ENCODE measurements around the gene ZNF385B. TPM values are rescaled to one million over a fixed set of nuclear protein-coding genes. Genes with fewer than 3 reads are reported as not detected.

ZNF385B gene
- polyA plus RNA-seq, 1 donor from 2014 or later: 0.31 TPM

DNA sequence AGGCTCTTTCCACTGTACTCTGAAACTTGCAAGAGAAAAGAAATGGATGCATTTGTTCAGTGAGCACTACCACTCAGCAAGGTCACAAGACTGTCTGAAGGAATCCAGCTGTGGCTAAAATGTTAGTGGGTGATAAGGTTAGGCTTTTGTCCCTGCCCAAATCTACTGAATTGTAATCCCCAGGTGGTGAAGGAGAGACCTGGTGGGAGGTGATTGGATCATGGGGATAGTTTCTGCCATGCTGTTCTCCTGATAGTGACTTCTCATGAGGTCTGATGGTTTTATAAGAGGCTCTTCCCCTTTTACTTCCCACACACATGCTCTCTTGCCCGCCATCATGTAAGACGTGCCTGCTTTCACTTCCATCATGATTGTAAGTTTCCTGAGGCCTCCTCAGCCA lies 68.2 kb downstream of the ZNF385B start:
- H4K20me1 ChIP-seq (ENCODE audit: insufficient read depth): no peaks in the 10 kb centered on the region
- H3K9ac ChIP-seq (ENCODE audit: low read length): no peak overlapping the region
- no peaks in the 10 kb centered on the region for H3K27me3 ChIP-seq (ENCODE audit: insufficient read depth, low read depth, low read length)
- no peak overlapping the region for H3K4me3 ChIP-seq (ENCODE audit: low read length)
- H3K79me2 ChIP-seq (replicated peaks; ENCODE audit: insufficient read depth, low read length): no peaks in the 10 kb centered on the region
- TF ChIP-seq TAF1 (IDR thresholded peaks at IDR 0.05; ENCODE audit: low read depth) (no peak), POLR2AphosphoS5 (IDR thresholded peaks at IDR 0.05) (no peak), MXI1 (conservative IDR thresholded peaks at IDR 0.05; ENCODE audit: poor library complexity, severe bottlenecking) (no peak), RAD21 (conservative IDR thresholded peaks at IDR 0.05) (no peak), SMC3 (conservative IDR thresholded peaks at IDR 0.05; ENCODE audit: poor library complexity) (no peak), EP300 (conservative IDR thresholded peaks at IDR 0.05; ENCODE audit: poor library complexity, severe bottlenecking) (no peak)
- TF ChIP-seq, protein P1, sequence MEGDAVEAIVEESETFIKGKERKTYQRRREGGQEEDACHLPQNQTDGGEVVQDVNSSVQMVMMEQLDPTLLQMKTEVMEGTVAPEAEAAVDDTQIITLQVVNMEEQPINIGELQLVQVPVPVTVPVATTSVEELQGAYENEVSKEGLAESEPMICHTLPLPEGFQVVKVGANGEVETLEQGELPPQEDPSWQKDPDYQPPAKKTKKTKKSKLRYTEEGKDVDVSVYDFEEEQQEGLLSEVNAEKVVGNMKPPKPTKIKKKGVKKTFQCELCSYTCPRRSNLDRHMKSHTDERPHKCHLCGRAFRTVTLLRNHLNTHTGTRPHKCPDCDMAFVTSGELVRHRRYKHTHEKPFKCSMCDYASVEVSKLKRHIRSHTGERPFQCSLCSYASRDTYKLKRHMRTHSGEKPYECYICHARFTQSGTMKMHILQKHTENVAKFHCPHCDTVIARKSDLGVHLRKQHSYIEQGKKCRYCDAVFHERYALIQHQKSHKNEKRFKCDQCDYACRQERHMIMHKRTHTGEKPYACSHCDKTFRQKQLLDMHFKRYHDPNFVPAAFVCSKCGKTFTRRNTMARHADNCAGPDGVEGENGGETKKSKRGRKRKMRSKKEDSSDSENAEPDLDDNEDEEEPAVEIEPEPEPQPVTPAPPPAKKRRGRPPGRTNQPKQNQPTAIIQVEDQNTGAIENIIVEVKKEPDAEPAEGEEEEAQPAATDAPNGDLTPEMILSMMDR (IDR thresholded peaks at IDR 0.05; ENCODE audit: poor library complexity, severe bottlenecking): no peak
- H3K9me3 ChIP-seq (ENCODE audit: low read length): no peaks in the 10 kb centered on the region
- H3K9me2 ChIP-seq (ENCODE audit: insufficient read depth, low read length): no peaks in the 10 kb centered on the region
- H3K4me2 ChIP-seq (ENCODE audit: low read length): no peak overlapping the region
- H3F3A ChIP-seq (ENCODE audit: insufficient read depth, low read length, poor library complexity, severe bottlenecking): no peaks in the 10 kb centered on the region
- H3K36me3 ChIP-seq (ENCODE audit: insufficient read depth, low read length): no peaks in the 10 kb centered on the region
- H2AFZ ChIP-seq (ENCODE audit: low read depth, low read length): no peak overlapping the region
- H3K27ac ChIP-seq (ENCODE audit: low read length): no peak overlapping the region

DNA sequence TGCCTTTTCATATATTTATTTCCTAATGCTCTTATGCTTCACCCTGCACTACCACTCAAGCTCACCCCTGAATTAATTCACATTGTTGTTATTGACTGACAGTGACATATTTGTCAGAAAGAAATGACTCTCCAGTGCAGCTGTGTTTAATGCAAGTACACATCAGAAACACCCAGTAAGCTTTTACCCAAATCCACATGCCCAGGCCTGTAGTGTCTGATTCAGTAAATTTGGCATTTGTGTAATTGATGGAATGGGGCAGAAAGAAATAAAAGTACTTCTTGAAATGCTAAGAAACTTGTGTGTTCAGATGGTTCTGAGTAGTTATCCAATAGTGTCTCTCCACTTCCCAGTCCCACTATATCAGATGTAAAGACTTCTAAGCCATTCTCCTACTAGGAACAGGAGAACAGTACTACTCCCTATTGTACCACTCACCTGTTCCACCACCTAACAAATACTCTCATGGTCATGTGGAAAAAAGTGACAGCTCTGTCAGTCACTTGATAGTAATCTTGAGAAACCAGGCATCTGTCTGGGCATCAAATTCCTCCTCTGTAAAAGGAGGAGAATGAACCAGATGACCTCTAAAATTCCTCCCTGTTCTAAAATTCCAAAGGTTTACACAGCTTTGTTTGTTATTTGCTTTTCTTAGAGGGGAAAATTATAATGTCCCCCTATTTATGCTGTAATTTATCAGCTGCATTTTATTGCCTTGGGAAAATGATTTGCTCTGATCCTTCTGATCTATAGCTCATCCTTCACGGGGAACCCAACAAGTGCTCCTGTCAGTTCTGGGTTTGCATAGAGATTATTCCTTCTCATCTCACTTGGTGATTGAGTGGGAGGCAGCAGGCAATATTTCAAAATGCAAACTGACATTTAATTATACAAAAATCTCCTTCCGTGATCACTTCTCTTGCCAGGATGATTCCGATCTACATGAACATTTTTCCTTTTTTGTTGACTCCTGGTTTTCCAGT lies 70.9 kb downstream of the ZNF385B start:
- no peak overlapping the region for H3K27ac ChIP-seq (ENCODE audit: low read length)
- H2AFZ ChIP-seq (ENCODE audit: low read depth, low read length): no peak overlapping the region
- H3K9me2 ChIP-seq (ENCODE audit: insufficient read depth, low read length): no peaks in the 10 kb centered on the region
- H3F3A ChIP-seq (ENCODE audit: insufficient read depth, low read length, poor library complexity, severe bottlenecking): no peaks in the 10 kb centered on the region
- H4K20me1 ChIP-seq (ENCODE audit: insufficient read depth): no peaks in the 10 kb centered on the region
- no peak overlapping the region for H3K4me3 ChIP-seq (ENCODE audit: low read length)
- H3K79me2 ChIP-seq (replicated peaks; ENCODE audit: insufficient read depth, low read length): no peaks in the 10 kb centered on the region
- H3K27me3 ChIP-seq (ENCODE audit: insufficient read depth, low read depth, low read length): no peaks in the 10 kb centered on the region
- no peak for TF ChIP-seq POLR2AphosphoS5 (IDR thresholded peaks at IDR 0.05)
- no peak for TF ChIP-seq SMC3 (conservative IDR thresholded peaks at IDR 0.05; ENCODE audit: poor library complexity)
- TF ChIP-seq, protein P2, sequence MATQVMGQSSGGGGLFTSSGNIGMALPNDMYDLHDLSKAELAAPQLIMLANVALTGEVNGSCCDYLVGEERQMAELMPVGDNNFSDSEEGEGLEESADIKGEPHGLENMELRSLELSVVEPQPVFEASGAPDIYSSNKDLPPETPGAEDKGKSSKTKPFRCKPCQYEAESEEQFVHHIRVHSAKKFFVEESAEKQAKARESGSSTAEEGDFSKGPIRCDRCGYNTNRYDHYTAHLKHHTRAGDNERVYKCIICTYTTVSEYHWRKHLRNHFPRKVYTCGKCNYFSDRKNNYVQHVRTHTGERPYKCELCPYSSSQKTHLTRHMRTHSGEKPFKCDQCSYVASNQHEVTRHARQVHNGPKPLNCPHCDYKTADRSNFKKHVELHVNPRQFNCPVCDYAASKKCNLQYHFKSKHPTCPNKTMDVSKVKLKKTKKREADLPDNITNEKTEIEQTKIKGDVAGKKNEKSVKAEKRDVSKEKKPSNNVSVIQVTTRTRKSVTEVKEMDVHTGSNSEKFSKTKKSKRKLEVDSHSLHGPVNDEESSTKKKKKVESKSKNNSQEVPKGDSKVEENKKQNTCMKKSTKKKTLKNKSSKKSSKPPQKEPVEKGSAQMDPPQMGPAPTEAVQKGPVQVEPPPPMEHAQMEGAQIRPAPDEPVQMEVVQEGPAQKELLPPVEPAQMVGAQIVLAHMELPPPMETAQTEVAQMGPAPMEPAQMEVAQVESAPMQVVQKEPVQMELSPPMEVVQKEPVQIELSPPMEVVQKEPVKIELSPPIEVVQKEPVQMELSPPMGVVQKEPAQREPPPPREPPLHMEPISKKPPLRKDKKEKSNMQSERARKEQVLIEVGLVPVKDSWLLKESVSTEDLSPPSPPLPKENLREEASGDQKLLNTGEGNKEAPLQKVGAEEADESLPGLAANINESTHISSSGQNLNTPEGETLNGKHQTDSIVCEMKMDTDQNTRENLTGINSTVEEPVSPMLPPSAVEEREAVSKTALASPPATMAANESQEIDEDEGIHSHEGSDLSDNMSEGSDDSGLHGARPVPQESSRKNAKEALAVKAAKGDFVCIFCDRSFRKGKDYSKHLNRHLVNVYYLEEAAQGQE (IDR thresholded peaks at IDR 0.05; ENCODE audit: borderline replicate concordance): peak; percentile 26
- no peak for TF ChIP-seq RAD21 (conservative IDR thresholded peaks at IDR 0.05)
- TF ChIP-seq MXI1 (conservative IDR thresholded peaks at IDR 0.05; ENCODE audit: poor library complexity, severe bottlenecking): no peak
- no peak for TF ChIP-seq EP300 (conservative IDR thresholded peaks at IDR 0.05; ENCODE audit: poor library complexity, severe bottlenecking)
- H3K4me2 ChIP-seq (ENCODE audit: low read length): no peak overlapping the region
- H3K36me3 ChIP-seq (ENCODE audit: insufficient read depth, low read length): no peaks in the 10 kb centered on the region
- no peaks in the 10 kb centered on the region for H3K9me3 ChIP-seq (ENCODE audit: low read length)
- H3K9ac ChIP-seq (ENCODE audit: low read length): no peak overlapping the region

All from neural cell (in vitro differentiated cells).